Heart left ventricle (tissue), 13 donors: Measurements from ENCODE around the gene ALAS1.

Source experiments
- CTCF ChIP-seq, 12 donors: fragments of 200-600 bp; sonication (generic) in 4 of 12; IDR thresholded peaks; one replicate each; pipeline versions ENCODE4 v1.5.0 to v1.8.0; 2018 to 2022; ENCODE audit warnings: antibody characterized with exemption in 12 of 12, mild to moderate bottlenecking in 5 of 12
- POLR2A ChIP-seq, 2 donors: fragments of 450-650 bp; IDR thresholded peaks; one replicate each; pipeline ENCODE4 v1.6.1; 2017; ENCODE audit warnings: antibody characterized with exemption in 2 of 2, mild to moderate bottlenecking in 2 of 2, moderate library complexity in 2 of 2
- donor health status: ischemic (EF 13 %, LVEDD 7.1; RV severe dilation, severe dysfunction).
- donor health status: DM: no; HTN: yes; CAD: no.
- donor health status: DM: no; HTN: no; CAD: no.
- donor health status: ischemic (EF 25% LVEDD 6.9; RV normal size, moderate dysfunction).
- donor health status: ischemic (EF 25% LVEDD 5.7; RV mildly dilated, moderate dysfunction).
- donor health status: ischemic (EF 35%, LVEDD 5.7; RV mildly dilated, moderate dysfunction).
- donor health status: nonischemic (EF 11% LVEDD 7.7; RV severe dilation, severe dysfunction).
- donor health status: DM: yes; HTN: yes; CAD: no.
- donor health status: PGD.
- donor health status: ischemic (EF 29% LVEDD 5.4; RV normal size, mild dysfunction).
- donor health status: nonischemic (EF 23%, LVEDD 6.1; RV moderate dilation, normal function).

GRCh38 chr3:52220380-52221026, 22.5 kb downstream of the ALAS1 start:
- TF ChIP-seq CTCF (IDR thresholded peaks at IDR 0.05), result peak; percentile 85 to 93 (median 90)
- no peak for TF ChIP-seq POLR2A (IDR thresholded peaks at IDR 0.05)
